Esophagus muscularis mucosa (tissue), 3 donors: Measurements from ENCODE around the gene BDKRB2.

Experiments used
- CTCF ChIP-seq, 3 experiments: fragments of 200-600 bp in 2 of 3; fragments of 450-650 bp in 1 of 3; sonication (generic) in 2 of 3; IDR thresholded peaks; one replicate each; pipeline ENCODE4 v1.5.1; 2017 to 2019; ENCODE audit warnings: antibody characterized with exemption in 3 of 3, mild to moderate bottlenecking in 2 of 3, moderate library complexity in 1 of 3
- POLR2A ChIP-seq: fragments of 450-650 bp; IDR thresholded peaks from one replicate; pipeline ENCODE4 v1.6.1; 2017; ENCODE audit warnings: antibody characterized with exemption, moderate library complexity, mild to moderate bottlenecking, low read depth
- POLR2AphosphoS5 ChIP-seq, 2 donors: sonication (generic); formaldehyde crosslinking; IDR thresholded peaks; one replicate each; pipeline ENCODE4 v1.6.1; 2017; ENCODE audit warnings: antibody characterized with exemption in 2 of 2

DNA sequence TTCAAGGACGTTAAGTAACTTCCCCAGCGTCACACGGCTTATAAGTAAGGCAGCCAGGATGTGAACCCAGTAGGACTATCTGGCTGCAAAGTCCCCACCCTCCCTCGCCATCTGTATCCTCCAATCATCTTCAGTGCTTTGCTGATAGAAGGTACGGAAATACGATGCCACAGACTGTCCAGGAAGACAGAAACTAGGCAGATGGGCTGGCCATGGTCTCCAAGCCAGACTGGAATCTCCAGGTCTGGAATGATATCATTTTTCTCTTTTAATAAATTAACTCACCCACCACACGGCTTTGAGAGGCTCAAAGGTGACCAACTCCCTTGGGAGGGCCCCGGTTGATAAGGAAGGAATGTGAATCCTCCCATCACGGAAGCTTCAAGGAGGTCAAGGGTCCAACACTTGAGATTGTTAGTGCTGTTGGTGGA lies 35.1 kb downstream of the BDKRB2 start:
- no peak for TF ChIP-seq POLR2A
- TF ChIP-seq CTCF (IDR thresholded peaks at IDR 0.05) = no peak
- no peak for TF ChIP-seq POLR2AphosphoS5 (IDR thresholded peaks at IDR 0.05)
